Mesendoderm (in vitro differentiated cells): ENCODE data around the gene HTRA2.

Experiments
- DNase-seq: peaks from one replicate; pipeline ENCODE4 v3.0.0; 2013
- H2AK5ac ChIP-seq: 2 replicates; pipeline ENCODE4 v1.6.1; 2013; ENCODE audit warnings: low read length, inconsistent platforms
- H2BK120ac ChIP-seq: 2 replicates; pipeline ENCODE4 v1.6.1; 2013; ENCODE audit warnings: low read depth, mild to moderate bottlenecking, low read length, moderate library complexity, mixed read lengths
- H2BK15ac ChIP-seq: replicated peaks from 2 replicates; pipeline ENCODE4 v1.6.1; 2013; ENCODE audit warnings: low read depth, mild to moderate bottlenecking, moderate library complexity
- H2BK5ac ChIP-seq: 2 replicates; pipeline ENCODE4 v1.6.1; 2013; ENCODE audit warnings: low read length, inconsistent platforms
- H3K18ac ChIP-seq: 2 replicates; pipeline ENCODE4 v1.6.1; 2013; ENCODE audit warnings: mild to moderate bottlenecking, low read length, mixed read lengths
- H3K23ac ChIP-seq: one replicate; pipeline ENCODE4 v1.6.1; 2013; ENCODE audit warnings: low read length
- H3K27ac ChIP-seq: 2 replicates; pipeline ENCODE4 v1.5.1; 2013; ENCODE audit warnings: low read depth, mild to moderate bottlenecking, inconsistent platforms, low read length, moderate library complexity
- H3K27me3 ChIP-seq: 2 replicates; pipeline ENCODE4 v1.6.1; 2013; ENCODE audit warnings: low read length, control low read depth, mild to moderate bottlenecking, inconsistent platforms; ENCODE audit not compliant: insufficient read depth, poor library complexity
- H3K36me3 ChIP-seq: 2 replicates; pipeline ENCODE4 v1.6.1; 2013; ENCODE audit warnings: low read length, inconsistent platforms; ENCODE audit not compliant: control insufficient read depth, insufficient read depth
- H3K4ac ChIP-seq: one replicate; pipeline ENCODE4 v1.6.1; 2013; ENCODE audit warnings: low read depth, mild to moderate bottlenecking, low read length, moderate library complexity
- H3K4me1 ChIP-seq: 2 replicates; pipeline ENCODE4 v1.6.1; 2013; ENCODE audit warnings: low read depth, low read length, inconsistent platforms; ENCODE audit not compliant: control insufficient read depth
- H3K4me2 ChIP-seq: 2 replicates; pipeline ENCODE4 v1.6.1; 2013; ENCODE audit warnings: low read length
- H3K4me3 ChIP-seq: 2 replicates; pipeline ENCODE4 v1.5.1; 2013; ENCODE audit warnings: mild to moderate bottlenecking, low read length
- H3K56ac ChIP-seq: one replicate; pipeline ENCODE4 v1.6.1; 2013; ENCODE audit warnings: low read length
- H3K79me1 ChIP-seq: 2 replicates; pipeline ENCODE4 v1.6.1; 2013; ENCODE audit warnings: low read length, inconsistent platforms
- H3K79me2 ChIP-seq: 2 replicates; pipeline ENCODE4 v1.6.1; 2013; ENCODE audit warnings: mild to moderate bottlenecking, low read length; ENCODE audit not compliant: control insufficient read depth, insufficient read depth
- H3K9ac ChIP-seq: 2 replicates; pipeline ENCODE4 v1.6.1; 2013; ENCODE audit warnings: low read length, inconsistent platforms
- H4K5ac ChIP-seq: one replicate; pipeline ENCODE4 v1.6.1; 2013; ENCODE audit warnings: low read length
- H4K8ac ChIP-seq: one replicate; pipeline ENCODE4 v1.6.1; 2013; ENCODE audit warnings: low read depth, mild to moderate bottlenecking, control low read depth, low read length, moderate library complexity
- WGBS: extraction: QIAGEN DNeasy Blood & Tissue Kit; methylation state at CpG from one replicate; pipeline ENCODE4 v1.1.7; 2013; ENCODE audit warnings: low lambda C conversion rate, missing lambda C conversion rate; ENCODE audit not compliant: insufficient coverage; ENCODE audit errors: extremely low coverage; 5-methylcytosine and 5-hydroxymethylcytosine counted together

HTRA2 gene

GRCh38 chr2:74542978-74543377, 13.2 kb downstream of the HTRA2 start:
- no peaks in the 10 kb centered on the region for H3K4me1 ChIP-seq

DNA sequence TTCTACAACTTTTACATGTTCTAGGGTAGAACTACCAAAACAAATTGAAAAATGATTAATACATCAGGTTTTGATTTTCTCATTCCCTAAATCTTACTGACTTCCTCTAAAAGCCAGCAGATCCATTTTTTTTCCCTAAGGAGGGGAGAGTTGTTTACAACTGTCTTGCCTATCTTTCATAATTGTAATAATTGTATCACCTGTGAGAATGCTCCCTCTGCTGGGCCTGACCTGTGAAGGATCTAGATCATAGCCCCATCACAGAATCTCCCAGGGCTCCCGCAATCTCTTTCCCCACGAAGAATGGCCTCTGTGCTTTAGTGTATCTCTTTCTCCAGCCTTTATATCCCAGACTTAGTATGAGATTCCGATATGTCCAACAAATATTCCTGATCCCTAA, 14.9 kb downstream of the HTRA2 start:
- WGBS: no CpG with 5 or more reads among the region's 3 CpGs
- no peak overlapping the region for H3K4me2 ChIP-seq
- H3K27me3 ChIP-seq: peaks cover 16% of the 10 kb centered on the region
- H3K27ac ChIP-seq: no peak overlapping the region
- no peaks in the 10 kb centered on the region for H3K79me1 ChIP-seq
- H4K5ac ChIP-seq: no peak overlapping the region
- H3K9ac ChIP-seq: no peak overlapping the region
- no peak overlapping the region for H3K4me3 ChIP-seq
- H4K8ac ChIP-seq: no peak overlapping the region
- H3K4ac ChIP-seq: no peak overlapping the region
- H3K23ac ChIP-seq: no peak overlapping the region
- H3K56ac ChIP-seq: no peak overlapping the region
- H3K18ac ChIP-seq: no peak overlapping the region
- no peaks in the 10 kb centered on the region for H3K36me3 ChIP-seq
- H3K79me2 ChIP-seq: no peaks in the 10 kb centered on the region
- H3K4me1 ChIP-seq: no peaks in the 10 kb centered on the region
- H2AK5ac ChIP-seq: no peak overlapping the region
- no peak overlapping the region for H2BK120ac ChIP-seq
- no peak overlapping the region for H2BK15ac ChIP-seq
- H2BK5ac ChIP-seq: no peak overlapping the region
- DNase-seq: no peak

More at GRCh38 chr2:74542978-74543377, 13.2 kb downstream of the HTRA2 start:
- Histone ChIP-seq H3K79me2 (no peaks in the 10 kb centered on the region), H3K4me2 (no peak overlapping the region), H4K5ac (no peak overlapping the region), H2BK120ac (no peak overlapping the region), H3K79me1 (no peaks in the 10 kb centered on the region), H3K4ac (no peak overlapping the region), H2BK15ac (no peak overlapping the region), H4K8ac (no peak overlapping the region), H3K4me3 (no peak overlapping the region), H3K36me3 (no peaks in the 10 kb centered on the region), H3K27ac (no peak overlapping the region), H3K9ac (no peak overlapping the region), H3K18ac (no peak overlapping the region), H3K23ac (no peak overlapping the region), H3K56ac (no peak overlapping the region), H2AK5ac (no peak overlapping the region), H2BK5ac (no peak overlapping the region), H3K27me3 (peaks cover 7% of the 10 kb centered on the region)
- DNase-seq: no peak
- no CpG with 5 or more reads among the region's 1 CpG for WGBS

GRCh38 chr2:74546004-74546403, 16.3 kb downstream of the HTRA2 start:
- no peak overlapping the region for H3K4me2 ChIP-seq
- H2AK5ac ChIP-seq: no peak overlapping the region

DNA sequence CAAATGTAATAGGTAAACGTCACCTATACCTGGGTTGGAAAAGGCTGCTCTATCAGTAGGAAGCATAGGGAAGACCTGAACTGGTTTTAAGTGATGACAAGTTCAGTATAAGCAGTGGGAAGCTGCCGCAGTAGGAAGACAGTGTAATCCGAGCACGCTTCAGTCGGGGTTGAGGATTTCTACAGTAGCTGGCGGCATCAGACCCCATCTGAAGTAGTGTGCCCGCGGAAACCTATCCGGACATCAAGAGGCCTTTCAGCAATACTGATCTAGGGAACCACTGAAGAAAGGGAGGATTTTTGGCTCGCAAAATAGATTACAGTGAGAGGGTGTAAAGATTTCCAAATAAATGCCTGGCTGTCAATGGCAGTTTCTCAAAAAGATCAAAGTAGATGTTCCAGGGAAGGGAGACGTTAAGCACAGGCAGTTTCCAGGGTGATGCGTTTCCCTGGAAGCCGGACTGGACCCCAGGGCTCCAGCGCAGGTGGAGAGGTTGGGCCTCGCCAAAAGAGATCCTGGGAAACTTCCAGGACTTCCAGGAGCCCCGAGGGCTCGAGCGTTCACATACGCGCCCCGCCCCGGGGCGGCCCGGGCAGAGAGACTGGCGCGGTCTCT, 18.7 kb downstream of the HTRA2 start:
- Histone ChIP-seq H3K56ac (peak overlapping the region; percentile 75), H3K27me3 (peaks cover 40% of the 10 kb centered on the region), H2BK15ac (no peak overlapping the region), H4K5ac (no peak overlapping the region), H3K4me2 (peak overlapping the region; percentile 76), H3K79me1 (no peaks in the 10 kb centered on the region), H3K18ac (peak overlapping the region; percentile 41), H3K27ac (no peak overlapping the region), H2AK5ac (no peak overlapping the region), H4K8ac (no peak overlapping the region), H3K4me1 (peaks cover 4% of the 10 kb centered on the region), H3K4me3 (no peak overlapping the region), H3K23ac (no peak overlapping the region), H3K4ac (no peak overlapping the region), H3K79me2 (no peaks in the 10 kb centered on the region), H2BK120ac (no peak overlapping the region), H2BK5ac (no peak overlapping the region), H3K9ac (peak overlapping the region; percentile 46), H3K36me3 (no peaks in the 10 kb centered on the region)
- DNase-seq: no peak
- WGBS: no CpG with 5 or more reads among the region's 26 CpGs

More at GRCh38 chr2:74546004-74546403, 16.3 kb downstream of the HTRA2 start:
- no peaks in the 10 kb centered on the region for H3K79me2 ChIP-seq
- DNase-seq: peak; percentile 29
- H3K18ac ChIP-seq: no peak overlapping the region
- H3K79me1 ChIP-seq: no peaks in the 10 kb centered on the region
- H4K5ac ChIP-seq: no peak overlapping the region
- H3K27ac ChIP-seq: no peak overlapping the region
- H3K4me1 ChIP-seq: no peaks in the 10 kb centered on the region
- no peak overlapping the region for H3K4ac ChIP-seq
- no CpG with 5 or more reads among the region's 3 CpGs for WGBS
- no peak overlapping the region for H2BK15ac ChIP-seq
- H3K4me3 ChIP-seq: no peak overlapping the region
- no peak overlapping the region for H2BK5ac ChIP-seq
- H4K8ac ChIP-seq: no peak overlapping the region
- no peak overlapping the region for H3K9ac ChIP-seq
- H3K56ac ChIP-seq: no peak overlapping the region
- H3K36me3 ChIP-seq: no peaks in the 10 kb centered on the region
- H3K27me3 ChIP-seq: peaks cover 25% of the 10 kb centered on the region
- no peak overlapping the region for H3K23ac ChIP-seq
- H2BK120ac ChIP-seq: no peak overlapping the region

- Histone ChIP-seq H3K56ac (peak overlapping the region; percentile 75), H4K8ac (no peak overlapping the region), H2AK5ac (no peak overlapping the region), H4K5ac (no peak overlapping the region), H3K36me3 (no peaks in the 10 kb centered on the region), H3K23ac (no peak overlapping the region), H3K4ac (peak overlapping the region; percentile 5), H3K4me1 (peaks cover 4% of the 10 kb centered on the region), H3K4me3 (peak overlapping the region; percentile 18), H3K27me3 (peaks cover 40% of the 10 kb centered on the region), H3K79me1 (no peaks in the 10 kb centered on the region), H2BK5ac (no peak overlapping the region), H2BK120ac (no peak overlapping the region), H3K4me2 (peak overlapping the region; percentile 76), H3K9ac (peak overlapping the region; percentile 46), H3K18ac (peak overlapping the region; percentile 41), H3K27ac (no peak overlapping the region), H2BK15ac (no peak overlapping the region), H3K79me2 (no peaks in the 10 kb centered on the region)
- no CpG with 5 or more reads among the region's 85 CpGs for WGBS
- peak; percentile 56 for DNase-seq
Observed at GRCh38 chr2:74548900-74549826, 19.4 kb downstream of the HTRA2 start.
